ENCODE data around the gene PRPH.
"Not testable (repeated sequence)": the region's sequence is repeated elsewhere in the genome, so short reads cannot be mapped to it uniquely, and the experiment has no call there.

PRPH gene

GRCh38 chr12:49327887-49328286 lies 32.9 kb downstream of the PRPH start:
- DNase-seq (ENCODE audit: insufficient read length, low spot score) (no peak), FAIRE-seq (no peak)
- no peak for TF ChIP-seq POLR2A (IDR thresholded peaks at IDR 0.05; ENCODE audit: low read depth, low read length)

- FAIRE-seq (no peak), DNase-seq (ENCODE audit: insufficient read length, low spot score) (no peak)
- no peak for TF ChIP-seq POLR2A (IDR thresholded peaks at IDR 0.05; ENCODE audit: low read depth, low read length)
Observed at GRCh38 chr12:49328816-49329215, 33.9 kb downstream of the PRPH start.

- DNase-seq (ENCODE audit: insufficient read length, low spot score) (no peak), FAIRE-seq (no peak)
- no peak for TF ChIP-seq POLR2A (IDR thresholded peaks at IDR 0.05; ENCODE audit: low read depth, low read length)
Observed at GRCh38 chr12:49330032-49330619, 35.2 kb downstream of the PRPH start.

GRCh38 chr12:49330631-49331379 lies 35.9 kb downstream of the PRPH start:
- FAIRE-seq (no peak), DNase-seq (ENCODE audit: insufficient read length, low spot score) (no peak)
- TF ChIP-seq POLR2A (IDR thresholded peaks at IDR 0.05; ENCODE audit: low read depth, low read length), result no peak

- DNase-seq (ENCODE audit: insufficient read length, low spot score) (peak; percentile 90), FAIRE-seq (peak; percentile 60)
- TF ChIP-seq POLR2A (IDR thresholded peaks at IDR 0.05; ENCODE audit: low read depth, low read length), result no peak
Observed at GRCh38 chr12:49331380-49332222, 36.7 kb downstream of the PRPH start.

GRCh38 chr12:49332441-49332861 lies 37.5 kb downstream of the PRPH start:
- TF ChIP-seq POLR2A (IDR thresholded peaks at IDR 0.05; ENCODE audit: low read depth, low read length), result no peak
- no peak for DNase-seq (ENCODE audit: insufficient read length, low spot score)
- no peak for FAIRE-seq

- FAIRE-seq (no peak), DNase-seq (ENCODE audit: insufficient read length, low spot score) (no peak)
- TF ChIP-seq POLR2A (IDR thresholded peaks at IDR 0.05; ENCODE audit: low read depth, low read length), result no peak
Observed at GRCh38 chr12:49332891-49333371, 38.0 kb downstream of the PRPH start.

- FAIRE-seq, result not testable (repeated sequence)
Observed at GRCh38 chr12:49333778-49334177, 38.8 kb downstream of the PRPH start.

GRCh38 chr12:49334226-49334625 lies 39.3 kb downstream of the PRPH start:
- FAIRE-seq, result no peak
- no peak for TF ChIP-seq POLR2A (IDR thresholded peaks at IDR 0.05; ENCODE audit: low read depth, low read length)
- DNase-seq (ENCODE audit: insufficient read length, low spot score), result no peak

More at GRCh38 chr12:49333778-49334177, 38.8 kb downstream of the PRPH start:
- DNase-seq (ENCODE audit: insufficient read length, low spot score), result not testable (repeated sequence)

GRCh38 chr12:49334681-49335080 lies 39.7 kb downstream of the PRPH start:
- TF ChIP-seq POLR2A (IDR thresholded peaks at IDR 0.05; ENCODE audit: low read depth, low read length), result no peak
- no peak for FAIRE-seq

GRCh38 chr12:49335118-49335954 lies 40.4 kb downstream of the PRPH start:
- no peak for FAIRE-seq
- no peak for TF ChIP-seq POLR2A (IDR thresholded peaks at IDR 0.05; ENCODE audit: low read depth, low read length)

More at GRCh38 chr12:49334681-49335080, 39.7 kb downstream of the PRPH start:
- no peak for DNase-seq (ENCODE audit: insufficient read length, low spot score)

GRCh38 chr12:49335955-49336644 lies 41.2 kb downstream of the PRPH start:
- no peak for FAIRE-seq
- DNase-seq (ENCODE audit: insufficient read length, low spot score), result no peak
- no peak for TF ChIP-seq POLR2A (IDR thresholded peaks at IDR 0.05; ENCODE audit: low read depth, low read length)

More at GRCh38 chr12:49335118-49335954, 40.4 kb downstream of the PRPH start:
- DNase-seq (ENCODE audit: insufficient read length, low spot score), result no peak
